Activated T-cell treated with anti-CD3 and anti-CD28 coated beads for 4 hours (primary cell): ENCODE measurements around the gene KCNAB2.

Source experiments
- DNase-seq: peaks from one replicate; pipeline ENCODE4 v3.0.0-alpha.2; 2020

Gene KCNAB2

GRCh38 chr1:6084781-6085495 lies 39.2 kb downstream of the KCNAB2 start:
- DNase-seq = no peak

DNA sequence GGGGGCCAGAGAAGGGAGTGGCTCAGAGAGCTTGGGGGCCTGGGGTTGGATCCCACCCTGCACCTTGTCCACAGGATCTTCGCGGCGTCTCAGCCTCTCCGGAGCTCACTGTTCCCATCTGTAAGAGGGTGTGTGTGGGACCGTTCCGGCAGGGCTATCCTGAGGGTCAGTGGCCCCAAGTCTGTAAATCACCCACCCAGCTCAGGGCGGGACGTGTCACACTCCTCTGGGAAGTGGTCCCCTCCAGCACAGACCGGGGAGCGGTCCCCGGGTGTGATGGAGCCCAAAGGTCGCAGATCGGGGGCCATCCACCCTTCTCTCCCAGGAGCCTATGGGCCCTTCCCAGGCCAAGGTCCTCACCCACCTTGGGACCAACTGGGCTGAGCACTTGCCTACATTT lies 40.0 kb downstream of the KCNAB2 start:
- no peak for DNase-seq

DNA sequence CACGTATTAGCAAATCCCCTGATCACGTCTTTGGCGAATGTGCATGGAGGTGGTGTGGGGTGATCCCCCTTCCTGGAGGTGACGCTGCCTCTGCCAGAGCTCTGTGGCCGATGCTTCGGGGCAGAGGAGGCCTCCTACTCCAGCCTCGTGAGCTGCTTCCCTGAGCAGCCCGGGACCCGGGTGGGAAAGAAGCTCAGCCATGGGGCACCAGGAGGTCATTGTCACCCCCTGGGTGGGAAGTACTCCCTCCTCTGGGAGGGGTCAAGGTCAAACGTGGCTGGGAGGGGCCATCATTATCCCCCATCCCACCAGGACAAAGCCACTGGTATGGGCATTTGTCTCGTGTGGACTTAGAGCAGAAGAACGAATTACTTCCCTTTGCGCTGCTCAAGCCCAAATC lies 40.7 kb downstream of the KCNAB2 start:
- no peak for DNase-seq

- DNase-seq = no peak
These were observed 41.2 kb downstream of the KCNAB2 start for GRCh38 chr1:6086762-6087376.

- no peak for DNase-seq
These were observed 41.7 kb downstream of the KCNAB2 start for GRCh38 chr1:6087377-6087772.

DNA sequence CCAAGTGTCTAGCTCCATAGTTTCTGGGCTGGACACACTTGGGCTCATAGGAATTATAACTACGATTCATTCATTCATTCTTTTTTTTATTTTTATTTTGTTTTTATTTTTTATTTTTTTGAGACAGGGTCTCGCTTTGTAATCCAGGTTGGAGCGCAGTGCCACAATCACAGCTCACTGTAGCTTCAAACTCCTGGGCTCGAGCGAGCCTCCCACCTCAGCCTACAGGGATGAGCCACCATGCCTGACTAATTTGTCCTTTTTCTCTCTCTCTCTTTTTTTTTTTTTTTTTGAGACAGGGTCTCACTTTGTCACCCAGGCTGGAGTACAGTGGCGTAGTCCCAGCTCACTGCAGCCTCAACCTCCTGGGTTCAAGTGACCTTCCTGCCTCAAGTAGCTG lies 42.3 kb downstream of the KCNAB2 start:
- DNase-seq = no peak

GRCh38 chr1:6088956-6089355 lies 43.3 kb downstream of the KCNAB2 start:
- no peak for DNase-seq

GRCh38 chr1:6090288-6090687 lies 44.6 kb downstream of the KCNAB2 start:
- no peak for DNase-seq

DNA sequence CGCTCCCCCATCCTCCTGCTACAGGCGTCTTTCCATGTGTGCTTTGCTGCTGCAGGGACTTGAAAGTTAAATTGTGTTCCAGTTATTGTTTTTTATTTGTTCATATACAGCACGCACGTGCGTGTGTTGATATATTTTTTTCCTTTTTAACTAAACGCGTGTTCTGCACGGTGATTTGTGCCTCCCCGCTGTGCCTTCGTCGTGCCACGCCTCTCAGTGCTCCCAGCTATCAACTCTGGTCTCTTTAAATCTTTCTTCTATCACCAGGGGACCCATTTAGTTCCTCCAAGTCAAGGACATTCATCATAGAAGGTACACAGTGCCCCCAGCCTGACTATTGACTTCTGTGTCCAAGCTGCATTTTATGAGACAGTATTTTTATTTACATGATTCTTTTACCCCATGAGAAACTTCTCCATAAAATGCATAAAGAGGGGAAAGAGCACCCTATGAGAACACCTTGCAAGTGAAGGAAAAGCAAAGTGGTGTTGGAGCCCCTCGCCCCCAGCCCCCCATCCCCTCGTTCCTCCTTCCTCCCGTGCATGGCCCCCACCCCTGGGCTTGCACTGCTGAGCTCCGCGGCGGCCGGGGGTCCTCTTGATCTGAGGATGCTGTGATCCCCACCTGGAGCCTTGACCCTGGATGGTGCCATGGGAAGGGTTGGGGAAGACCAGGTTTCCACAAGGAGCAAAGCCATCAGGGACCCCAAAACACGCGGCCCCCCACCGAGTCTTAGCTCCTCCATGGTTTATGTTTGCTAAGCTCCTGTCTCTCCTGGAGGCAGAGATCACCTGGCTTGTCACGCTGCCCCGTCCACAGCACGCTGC lies 45.5 kb downstream of the KCNAB2 start:
- no peak for DNase-seq

GRCh38 chr1:6091823-6092109 lies 46.1 kb downstream of the KCNAB2 start:
- no peak for DNase-seq

- DNase-seq = no peak
These were observed 46.5 kb downstream of the KCNAB2 start for GRCh38 chr1:6092211-6092610.

DNA sequence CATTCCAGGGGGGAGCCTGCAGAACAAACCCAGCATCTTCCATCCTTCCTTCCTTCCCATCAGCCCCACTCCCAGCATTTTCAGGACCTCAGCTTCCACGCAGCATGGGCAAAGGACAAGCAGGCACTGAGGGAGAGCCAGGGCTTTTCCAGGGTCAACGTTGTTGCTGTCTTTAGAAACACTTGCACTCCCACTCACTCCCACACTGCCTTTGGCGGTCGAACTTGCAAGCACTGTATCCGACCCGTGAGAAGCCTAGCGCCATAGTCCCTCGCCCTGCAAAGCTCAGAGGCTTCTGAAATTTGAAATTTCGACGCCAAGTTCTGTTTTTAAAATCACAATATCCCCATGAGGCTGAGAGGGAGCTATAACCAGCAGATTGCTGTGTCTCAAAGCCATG lies 47.4 kb downstream of the KCNAB2 start:
- DNase-seq = no peak

DNA sequence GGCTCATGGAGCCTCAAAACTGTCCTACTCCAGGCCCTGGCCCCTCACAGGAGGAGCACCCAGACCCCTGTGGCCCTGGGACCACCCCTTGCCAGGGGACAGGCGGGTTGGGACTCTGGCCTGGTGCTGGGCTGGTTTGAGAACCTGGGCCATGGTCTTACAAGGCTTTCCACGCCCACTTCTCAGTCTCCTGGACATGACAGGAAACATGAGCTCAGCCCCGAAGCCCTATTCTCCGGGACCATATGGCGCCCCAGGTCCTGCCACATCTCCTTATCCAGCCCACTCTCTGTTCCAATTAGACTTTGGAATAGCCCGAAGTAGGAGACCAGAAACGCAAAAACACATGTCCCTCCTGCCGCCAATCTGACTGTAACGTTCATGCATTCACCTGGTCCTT lies 47.9 kb downstream of the KCNAB2 start:
- DNase-seq = no peak

DNA sequence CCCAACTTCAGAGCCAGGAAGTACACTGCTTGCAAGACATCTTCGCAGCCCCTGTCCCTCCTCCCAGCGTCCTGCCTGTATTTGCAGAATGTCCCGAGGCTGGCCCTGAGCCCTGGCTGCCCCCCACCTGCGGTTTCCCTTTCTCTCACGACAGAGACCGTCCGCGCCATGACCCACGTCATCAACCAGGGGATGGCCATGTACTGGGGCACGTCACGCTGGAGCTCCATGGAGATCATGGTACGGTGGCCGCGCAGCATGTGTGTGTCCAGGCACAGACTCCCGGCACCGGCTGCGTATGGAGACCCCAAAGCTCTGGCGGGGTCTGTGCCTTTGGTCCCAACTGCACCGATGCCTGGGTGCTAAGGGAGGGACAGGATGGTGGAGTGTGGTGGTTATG lies 48.6 kb downstream of the KCNAB2 start:
- DNase-seq = no peak

DNA sequence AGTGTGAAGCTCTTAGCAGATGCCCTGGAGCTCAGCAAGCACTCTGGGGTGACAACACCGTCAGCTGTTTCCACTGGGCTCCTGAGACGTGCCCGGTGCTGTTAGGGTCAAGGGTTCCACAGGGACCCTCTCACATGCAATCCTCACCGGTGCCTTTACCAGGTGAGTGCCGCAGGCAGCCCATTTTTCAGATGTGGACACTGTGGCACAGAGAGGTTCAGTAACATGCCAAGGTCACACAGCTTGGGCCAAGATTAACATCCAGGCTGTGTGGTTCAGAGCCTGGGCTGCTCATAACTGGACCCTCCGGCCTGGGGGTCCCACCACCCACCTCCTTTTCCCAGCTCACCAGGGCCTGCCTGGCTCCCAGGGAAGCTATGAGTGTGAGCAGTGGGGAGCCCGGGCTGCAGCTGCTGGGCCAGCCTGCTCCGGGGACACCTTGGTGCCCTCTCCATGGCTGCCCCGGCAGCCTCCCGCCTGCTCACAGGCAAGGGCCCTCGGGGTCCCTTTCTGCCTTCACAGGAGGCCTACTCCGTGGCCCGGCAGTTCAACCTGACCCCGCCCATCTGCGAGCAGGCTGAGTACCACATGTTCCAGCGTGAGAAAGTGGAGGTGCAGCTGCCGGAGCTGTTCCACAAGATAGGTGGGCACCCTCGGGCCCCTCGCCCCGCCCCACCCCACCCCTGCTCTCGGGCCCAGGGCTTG lies 49.3 kb downstream of the KCNAB2 start:
- no peak for DNase-seq

- no peak for DNase-seq
These were observed 50.0 kb downstream of the KCNAB2 start for GRCh38 chr1:6095511-6096242.

- DNase-seq = no peak
These were observed 50.8 kb downstream of the KCNAB2 start for GRCh38 chr1:6096243-6097116.

- no peak for DNase-seq
These were observed 51.5 kb downstream of the KCNAB2 start for GRCh38 chr1:6097117-6097595.

DNA sequence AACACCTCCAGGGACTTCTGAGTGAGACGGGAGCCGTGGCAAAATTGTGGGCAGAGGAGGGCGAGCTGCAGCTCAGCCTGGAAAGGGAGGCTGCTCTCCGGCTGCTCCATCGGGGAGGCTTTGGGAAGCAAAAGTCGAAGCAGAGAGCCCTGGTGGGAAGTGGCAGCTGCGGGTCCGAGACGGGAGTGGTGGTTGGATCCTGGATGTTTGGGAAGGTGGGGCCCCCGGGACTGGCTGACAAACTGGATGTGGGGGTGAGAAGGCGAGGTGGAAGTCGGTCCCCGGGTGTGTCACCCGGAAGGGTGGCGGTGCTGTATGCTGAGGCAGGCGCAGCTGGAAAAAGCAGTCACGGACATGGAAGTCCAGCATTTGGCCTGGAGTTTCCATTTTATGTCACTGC lies 52.1 kb downstream of the KCNAB2 start:
- no peak for DNase-seq

DNA sequence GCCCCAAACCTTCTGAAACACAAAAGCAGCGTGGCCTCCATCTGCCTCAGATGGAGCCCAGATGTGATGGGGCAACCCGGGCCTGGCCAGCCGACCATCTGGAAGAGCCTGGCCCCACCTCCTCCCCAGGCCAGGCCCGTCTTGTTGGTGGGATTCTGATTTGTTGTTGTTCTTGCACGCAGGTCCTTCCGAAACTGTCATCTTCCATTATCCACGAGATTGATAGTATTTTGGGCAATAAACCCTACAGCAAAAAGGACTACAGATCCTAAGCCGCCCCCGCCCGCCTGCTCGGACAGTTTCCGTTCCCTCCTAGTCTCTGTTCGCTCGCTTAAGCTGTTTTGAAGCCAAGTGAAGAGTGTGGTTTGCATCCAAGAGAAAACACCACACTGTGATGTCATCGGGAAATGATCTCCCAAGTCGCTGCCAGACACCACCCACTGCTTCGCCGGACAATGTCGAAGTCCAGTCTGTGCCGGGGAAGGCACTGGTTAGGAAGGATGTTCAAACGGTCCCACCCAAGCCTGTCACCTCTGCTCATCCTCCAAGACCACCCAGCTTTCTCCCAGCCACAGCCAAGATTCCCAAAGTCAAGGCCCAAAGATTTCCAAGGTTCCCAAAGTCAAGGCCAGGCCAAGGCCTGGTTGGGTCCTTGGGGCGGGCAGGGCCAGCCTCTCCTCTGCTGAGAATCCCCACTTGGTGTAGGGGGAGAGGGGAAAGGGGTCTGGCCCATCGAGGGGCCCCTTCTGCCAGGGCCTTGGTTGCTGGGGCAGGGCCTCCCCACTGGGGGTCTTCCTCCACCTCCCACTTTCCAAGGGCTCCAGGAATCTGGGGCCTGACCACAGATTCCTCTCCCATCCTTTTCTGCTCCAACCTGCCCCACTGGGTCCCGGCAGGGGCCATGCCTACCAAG lies 52.9 kb downstream of the KCNAB2 start:
- DNase-seq = no peak

DNA sequence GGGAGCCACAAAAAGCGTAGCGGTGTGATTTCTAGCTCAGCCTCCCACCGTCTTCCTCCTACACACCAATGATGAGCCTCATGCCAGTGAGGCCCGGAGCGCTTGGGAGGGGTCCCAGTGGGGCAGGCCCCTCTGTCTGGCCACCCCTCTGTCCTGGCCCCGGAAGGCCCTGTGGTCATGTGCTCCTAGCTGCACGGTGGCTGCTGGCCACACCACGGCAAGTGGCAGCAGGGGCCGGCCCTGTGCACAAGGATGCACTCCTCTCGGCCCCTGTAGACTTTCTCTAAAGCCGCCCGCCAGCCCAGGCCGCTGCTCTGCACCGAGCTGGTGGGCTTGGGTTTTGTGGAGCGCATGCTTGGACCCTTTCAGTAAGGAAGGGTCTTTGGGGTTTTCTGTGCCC lies 53.6 kb downstream of the KCNAB2 start:
- no peak for DNase-seq
